A549 (cell line): ENCODE results near the gene ZNF287. TPM values are rescaled to one million over a fixed set of nuclear protein-coding genes. Genes with fewer than 3 reads are reported as not detected.

Experiments used
- ATAC-seq, 2 experiments: fragments of 200-7000 bp in 1 of 2; fragments of >200 bp in 1 of 2; cut with Nextera tagmentation in 1 of 2; cut with Tn5 transposase in 1 of 2; 3 replicates each; pipeline versions ENCODE4 v1.8.0 to v1.9.1; 2018 to 2020; ENCODE audit warnings: mild to moderate bottlenecking in 1 of 2, moderate library complexity in 1 of 2
- CTCF ChIA-PET: fragments of 300-600 bp; sonication (Branson Sonifier 250); formaldehyde crosslinking; extraction: SDS; loops from one replicate; lab custom pipeline; 2021; ENCODE audit warnings: antibody characterized with exemption, inconsistent platforms; lab: Yijun Ruan, JAX
- POLR2A ChIA-PET: fragments of 350-600 bp; formaldehyde crosslinking; extraction: SDS; loops from one replicate; lab custom pipeline; 2021; ENCODE audit warnings: antibody characterized with exemption, inconsistent platforms; lab: Yijun Ruan, JAX
- DNase-seq, 2 experiments: peaks; one replicate each; pipeline versions ENCODE4 v3.0.0 to v3.0.0-alpha.2; 2011 to 2016; ENCODE audit warnings: low read depth in 1 of 2, low spot score in 1 of 2
- FAIRE-seq: peaks from 2 replicates; lab custom pipeline; 2011; peaks lifted over from hg19 to GRCh38; lab: Jason Lieb, UNC
- H3K27ac ChIP-seq, 2 experiments: fragments of >200 bp; sonication (Bioruptor Twin); formaldehyde crosslinking; 3 replicates each; pipeline ENCODE4 v1.5.1; 2016 to 2017
- H3K4me1 ChIP-seq: fragments of >200 bp; sonication (Bioruptor Twin); formaldehyde crosslinking; 3 replicates; pipeline ENCODE4 v1.6.1; 2016
- H3K4me2 ChIP-seq: fragments of >200 bp; sonication (Bioruptor Twin); formaldehyde crosslinking; 3 replicates; pipeline ENCODE4 v1.6.1; 2016
- H3K4me3 ChIP-seq: fragments of >200 bp; sonication (Bioruptor Twin); formaldehyde crosslinking; 3 replicates; pipeline ENCODE4 v1.5.1; 2016
- H3K9me3 ChIP-seq: fragments of >200 bp; sonication (Bioruptor Twin); formaldehyde crosslinking; 3 replicates; pipeline ENCODE4 v1.6.1; 2016
- CBX2 ChIP-seq: fragments of 200-600 bp; sonication (generic); IDR thresholded peaks from 2 replicates; pipeline ENCODE4 v1.6.1; 2016; ENCODE audit warnings: low read depth, mild to moderate bottlenecking, borderline replicate concordance
- CEBPB ChIP-seq, 2 experiments: fragments of >200 bp in 1 of 2; sonication (Bioruptor Twin) in 1 of 2; formaldehyde crosslinking in 1 of 2; IDR thresholded peaks; 2 replicates each; pipeline ENCODE4 v1.6.1; 2012 to 2016
- CHD2 ChIP-seq: fragments of 150-350 bp; IDR thresholded peaks from 2 replicates; pipeline ENCODE4 v1.6.1; 2014; ENCODE audit warnings: low read length; ENCODE audit not compliant: partially characterized antibody
- CHD4 ChIP-seq: fragments of 200-600 bp; sonication (generic); IDR thresholded peaks from 2 replicates; pipeline ENCODE4 v1.6.1; 2016; ENCODE audit warnings: antibody characterized with exemption, mild to moderate bottlenecking, borderline replicate concordance
- E2F6 ChIP-seq: IDR thresholded peaks from 2 replicates; pipeline ENCODE4 v1.6.1; 2012; ENCODE audit warnings: low read depth, borderline replicate concordance
- ELK1 ChIP-seq: fragments of 150-350 bp; IDR thresholded peaks from 2 replicates; pipeline ENCODE4 v1.6.1; 2014; ENCODE audit warnings: low read depth, mild to moderate bottlenecking, low read length
- ESRRA ChIP-seq: fragments of 150-350 bp; IDR thresholded peaks from 2 replicates; pipeline ENCODE4 v1.6.1; 2014; ENCODE audit warnings: mild to moderate bottlenecking, low read length, borderline replicate concordance
- FOSL2 ChIP-seq, 2 experiments: fragments of 450-650 bp in 1 of 2; fragments of >200 bp in 1 of 2; sonication (Bioruptor Twin) in 1 of 2; formaldehyde crosslinking; IDR thresholded peaks; 2 replicates each; pipeline versions ENCODE4 v1.5.0 to v1.6.1; 2016 to 2020; ENCODE audit warnings: mild to moderate bottlenecking in 1 of 2, moderate library complexity in 1 of 2
- FOXS1 ChIP-seq: fragments of 250-450 bp; sonication (Bioruptor Pico); IDR thresholded peaks from 2 replicates; pipeline ENCODE4 v1.5.0; 2020; ENCODE audit warnings: mild to moderate bottlenecking, moderate library complexity
- GATA3 ChIP-seq: IDR thresholded peaks from 2 replicates; pipeline ENCODE4 v1.6.1; 2012; ENCODE audit warnings: borderline replicate concordance
- HDAC2 ChIP-seq: fragments of 200-600 bp; sonication (generic); IDR thresholded peaks from 2 replicates; pipeline ENCODE4 v1.6.1; 2016
- HEYL ChIP-seq: fragments of 250-450 bp; sonication (Bioruptor Pico); IDR thresholded peaks from 2 replicates; pipeline ENCODE4 v1.8.0; 2021; ENCODE audit warnings: mild to moderate bottlenecking, moderate library complexity
- HOXA7 ChIP-seq: fragments of 250-450 bp; sonication (Bioruptor Pico); IDR thresholded peaks from 2 replicates; pipeline ENCODE4 v1.5.0; 2020; ENCODE audit warnings: mild to moderate bottlenecking, moderate library complexity
- JUN ChIP-seq, 2 experiments: fragments of >200 bp; sonication (Bioruptor Twin); formaldehyde crosslinking; IDR thresholded peaks; 2 replicates in 1 of 2; 3 replicates in 1 of 2; pipeline ENCODE4 v1.6.1; 2016 to 2017
- JUNB ChIP-seq: fragments of >200 bp; sonication (Bioruptor Twin); formaldehyde crosslinking; IDR thresholded peaks from 2 replicates; pipeline ENCODE4 v1.6.1; 2016
- KDM5A ChIP-seq: fragments of 200-600 bp; sonication (generic); IDR thresholded peaks from 2 replicates; pipeline ENCODE4 v1.6.1; 2016; ENCODE audit warnings: antibody characterized with exemption, mild to moderate bottlenecking
- MAFK ChIP-seq: fragments of 450-650 bp; IDR thresholded peaks from 2 replicates; pipeline ENCODE4 v1.6.1; 2014; ENCODE audit not compliant: partially characterized antibody
- MAZ ChIP-seq: fragments of 150-350 bp; IDR thresholded peaks from 2 replicates; pipeline ENCODE4 v1.6.1; 2014; ENCODE audit warnings: antibody characterized with exemption, low read depth, low read length, borderline replicate concordance
- MYC ChIP-seq: IDR thresholded peaks from 2 replicates; pipeline ENCODE4 v1.6.1; 2012; ENCODE audit warnings: mild to moderate bottlenecking, inconsistent platforms, low read length, improper control_type of control experiment, borderline replicate concordance
- NR3C1 ChIP-seq: fragments of >200 bp; sonication (Bioruptor Twin); formaldehyde crosslinking; IDR thresholded peaks from 3 replicates; pipeline ENCODE4 v1.6.1; 2017
- PHF8 ChIP-seq: fragments of 200-600 bp; sonication (generic); IDR thresholded peaks from 2 replicates; pipeline ENCODE4 v1.6.1; 2016; ENCODE audit warnings: low read depth, mild to moderate bottlenecking, antibody characterized with exemption, moderate library complexity, borderline replicate concordance
- RARB ChIP-seq: fragments of 250-450 bp; sonication (Bioruptor Pico); IDR thresholded peaks from 2 replicates; pipeline ENCODE4 v1.8.0; 2021; ENCODE audit warnings: mild to moderate bottlenecking, moderate library complexity
- RFX5 ChIP-seq: fragments of 450-650 bp; IDR thresholded peaks from 2 replicates; pipeline ENCODE4 v1.7.1; 2014; ENCODE audit warnings: antibody characterized with exemption, mild to moderate bottlenecking, moderate library complexity
- RNF2 ChIP-seq: fragments of 200-600 bp; sonication (generic); IDR thresholded peaks from 2 replicates; pipeline ENCODE4 v1.6.1; 2016; ENCODE audit warnings: low read depth, mild to moderate bottlenecking, antibody characterized with exemption, moderate library complexity, borderline replicate concordance
- SMC3 ChIP-seq: fragments of >200 bp; sonication (Bioruptor Twin); formaldehyde crosslinking; IDR thresholded peaks from 3 replicates; pipeline ENCODE4 v1.6.1; 2018; ENCODE audit warnings: inconsistent platforms
- TP53 ChIP-seq: fragments of 250-450 bp; sonication (Bioruptor Pico); IDR thresholded peaks from 2 replicates; pipeline ENCODE4 v1.5.0; 2021; ENCODE audit warnings: mild to moderate bottlenecking, moderate library complexity
- ZFP36 ChIP-seq: fragments of 450-650 bp; IDR thresholded peaks from 2 replicates; pipeline ENCODE4 v1.6.1; 2014; ENCODE audit warnings: borderline replicate concordance; ENCODE audit not compliant: partially characterized antibody
- WGBS: methylation state at CpG from one replicate; pipeline ENCODE4 v1.1.6; 2017; ENCODE audit errors: missing lambda C conversion rate; 5-methylcytosine and 5-hydroxymethylcytosine counted together
- polyA plus RNA-seq, 4 experiments: library from polyadenylated mRNA; depleted of rRNA in 3 of 4; stranded (reverse); fragments of >200 nt; fragmentation: RNase III in 1 of 4; extraction: RNeasy Plus Mini Kit Qiagen cat#74134 plus additional on column Dnase treatment in 1 of 4; gene quantifications; 2 replicates in 3 of 4; 3 replicates in 1 of 4; pipeline ENCODE4 v1.2.3, GENCODE V29; 2011 to 2017
- TF ChIP-seq, protein P1 (sequence below): fragments of 200-600 bp; sonication (generic); IDR thresholded peaks from 2 replicates; pipeline ENCODE4 v1.6.1; 2016; ENCODE audit warnings: antibody characterized with exemption, mild to moderate bottlenecking, moderate library complexity

ZNF287 gene
- polyA plus RNA-seq, 2 of the 4 experiments (the other 2 are of a cell fraction): 13.5 to 16.7 TPM

DNA sequence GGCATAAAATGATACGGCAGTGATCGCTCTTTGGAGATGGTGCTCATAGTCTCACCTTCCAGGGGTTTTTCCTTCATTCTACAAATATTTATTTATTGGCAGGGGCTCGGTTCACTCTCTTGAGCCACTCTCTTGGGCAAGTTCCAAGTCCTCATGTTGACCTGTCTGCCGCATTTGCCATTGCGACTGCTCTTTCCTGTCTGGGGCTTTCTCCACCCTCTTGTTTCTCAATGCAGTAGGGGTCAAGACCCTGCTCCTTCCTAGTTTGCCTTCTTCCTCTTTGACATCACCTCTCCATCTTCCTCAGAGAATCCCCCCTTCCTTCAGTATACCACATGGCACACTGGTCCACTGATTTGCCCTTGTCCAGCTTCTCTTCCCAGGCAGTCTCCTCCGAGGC, 55.1 kb downstream of the ZNF287 start:
- FAIRE-seq (no peak), DNase-seq (no peak), ATAC-seq (no peak)
- peaks cover 13% of the 10 kb centered on the region for H3K4me1 ChIP-seq
- no peaks in the 10 kb centered on the region for H3K9me3 ChIP-seq
- ChIA-PET CTCF (interaction anchor here (11.0 to 22.9 kb wide), 2 partner anchors 7 to 59 kb away, joined by 160 to 589 read pairs; no protein-coding TSS in a partner anchor), POLR2A (no interaction called here)
- H3K4me2 ChIP-seq: no peak overlapping the region
- no peak overlapping the region for H3K27ac ChIP-seq
- 75% methylated on average over 6 of the region's 6 CpGs for WGBS
- TF ChIP-seq NR3C1: no peak
- TF ChIP-seq PHF8: no peak
- TF ChIP-seq E2F6: no peak
- no peak for TF ChIP-seq FOSL2 (IDR thresholded peaks at IDR 0.05)
- no peak for TF ChIP-seq FOSL2 (CRISPR knock-in tag; IDR thresholded peaks at IDR 0.05)
- no peak for TF ChIP-seq FOXS1
- TF ChIP-seq MAFK: no peak
- TF ChIP-seq, all 56 proteins: peak for 0
- no peak overlapping the region for H3K4me3 ChIP-seq

DNA sequence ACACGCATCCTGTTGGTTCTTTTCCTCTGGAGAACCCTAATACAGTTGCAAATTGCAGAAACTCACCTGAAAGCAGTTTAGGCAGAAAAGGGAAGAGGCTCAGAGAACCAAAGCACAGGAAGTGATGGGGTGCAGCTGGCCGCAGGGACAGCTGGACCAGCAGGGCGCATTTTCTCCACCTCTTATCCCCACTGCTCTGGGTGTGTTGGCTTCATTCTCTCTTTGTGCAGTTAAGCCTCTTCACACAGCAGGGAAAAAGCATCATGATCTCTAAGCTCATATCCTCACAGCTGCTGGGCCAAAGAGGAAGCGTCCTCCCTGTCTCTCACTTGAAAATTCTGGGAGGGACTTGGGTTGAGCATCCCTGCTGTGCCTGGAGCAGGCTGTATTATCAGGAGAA, 57.0 kb downstream of the ZNF287 start:
- ChIA-PET POLR2A (no interaction called here), CTCF (interaction anchor here (11.0 to 22.9 kb wide), 2 partner anchors 9 to 58 kb away, joined by 160 to 589 read pairs; no protein-coding TSS in a partner anchor)
- no peak for TF ChIP-seq RFX5
- TF ChIP-seq HDAC2: no peak
- no peak for TF ChIP-seq KDM5A
- TF ChIP-seq SMC3: no peak
- TF ChIP-seq MYC: no peak
- no peak for TF ChIP-seq PHF8
- no peak for TF ChIP-seq JUN (IDR thresholded peaks at IDR 0.05)
- TF ChIP-seq TP53 (CRISPR knock-in tag): no peak
- TF ChIP-seq FOXS1: no peak
- TF ChIP-seq ZFP36: no peak
- no peak for TF ChIP-seq CHD2
- Histone ChIP-seq H3K4me3 (no peak overlapping the region), H3K4me1 (peaks cover 10% of the 10 kb centered on the region), H3K27ac (no peak overlapping the region), H3K4me2 (no peak overlapping the region), H3K9me3 (no peaks in the 10 kb centered on the region)
- WGBS: 80% methylated on average over 4 of the region's 4 CpGs
- FAIRE-seq: no peak
- no peak for DNase-seq
- ATAC-seq: no peak

DNA sequence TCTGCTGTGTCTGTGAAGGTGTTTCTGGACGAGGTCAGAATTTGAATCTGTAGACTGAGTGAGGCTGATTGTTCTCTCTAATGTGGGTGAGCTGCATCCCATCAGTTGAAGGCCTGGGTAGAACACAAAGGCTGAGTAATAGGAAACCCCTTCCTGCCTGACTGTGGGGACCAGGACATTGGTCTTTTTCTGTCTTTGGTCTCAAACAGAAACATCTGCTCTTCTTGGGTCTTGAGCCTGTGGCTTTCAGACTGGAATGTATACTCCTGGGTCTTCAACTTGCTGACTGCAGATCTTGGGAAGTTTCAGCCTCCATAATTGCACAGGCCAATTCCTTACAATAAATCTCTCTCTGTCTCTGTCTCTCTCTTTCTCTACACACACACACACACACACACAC, 57.4 kb downstream of the ZNF287 start:
- 10% methylated on average over 1 of the region's 1 CpG for WGBS
- no peak for FAIRE-seq
- TF ChIP-seq RNF2 (no peak), CEBPB (IDR thresholded peaks at IDR 0.05) (no peak), CHD4 (no peak), ESRRA (no peak), RARB (CRISPR knock-in tag) (no peak), CHD2 (no peak), JUNB (no peak), MAZ (no peak), MYC (no peak), GATA3 (no peak), HEYL (CRISPR knock-in tag) (no peak), HDAC2 (no peak), E2F6 (no peak), ELK1 (no peak), HOXA7 (CRISPR knock-in tag) (no peak), CBX2 (no peak)
- TF ChIP-seq, protein P1, sequence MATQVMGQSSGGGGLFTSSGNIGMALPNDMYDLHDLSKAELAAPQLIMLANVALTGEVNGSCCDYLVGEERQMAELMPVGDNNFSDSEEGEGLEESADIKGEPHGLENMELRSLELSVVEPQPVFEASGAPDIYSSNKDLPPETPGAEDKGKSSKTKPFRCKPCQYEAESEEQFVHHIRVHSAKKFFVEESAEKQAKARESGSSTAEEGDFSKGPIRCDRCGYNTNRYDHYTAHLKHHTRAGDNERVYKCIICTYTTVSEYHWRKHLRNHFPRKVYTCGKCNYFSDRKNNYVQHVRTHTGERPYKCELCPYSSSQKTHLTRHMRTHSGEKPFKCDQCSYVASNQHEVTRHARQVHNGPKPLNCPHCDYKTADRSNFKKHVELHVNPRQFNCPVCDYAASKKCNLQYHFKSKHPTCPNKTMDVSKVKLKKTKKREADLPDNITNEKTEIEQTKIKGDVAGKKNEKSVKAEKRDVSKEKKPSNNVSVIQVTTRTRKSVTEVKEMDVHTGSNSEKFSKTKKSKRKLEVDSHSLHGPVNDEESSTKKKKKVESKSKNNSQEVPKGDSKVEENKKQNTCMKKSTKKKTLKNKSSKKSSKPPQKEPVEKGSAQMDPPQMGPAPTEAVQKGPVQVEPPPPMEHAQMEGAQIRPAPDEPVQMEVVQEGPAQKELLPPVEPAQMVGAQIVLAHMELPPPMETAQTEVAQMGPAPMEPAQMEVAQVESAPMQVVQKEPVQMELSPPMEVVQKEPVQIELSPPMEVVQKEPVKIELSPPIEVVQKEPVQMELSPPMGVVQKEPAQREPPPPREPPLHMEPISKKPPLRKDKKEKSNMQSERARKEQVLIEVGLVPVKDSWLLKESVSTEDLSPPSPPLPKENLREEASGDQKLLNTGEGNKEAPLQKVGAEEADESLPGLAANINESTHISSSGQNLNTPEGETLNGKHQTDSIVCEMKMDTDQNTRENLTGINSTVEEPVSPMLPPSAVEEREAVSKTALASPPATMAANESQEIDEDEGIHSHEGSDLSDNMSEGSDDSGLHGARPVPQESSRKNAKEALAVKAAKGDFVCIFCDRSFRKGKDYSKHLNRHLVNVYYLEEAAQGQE: no peak

More for the DNA sequence above, 57.4 kb downstream of the ZNF287 start:
- H3K9me3 ChIP-seq: no peaks in the 10 kb centered on the region
- no peak overlapping the region for H3K4me2 ChIP-seq
- peaks cover 6% of the 10 kb centered on the region for H3K4me1 ChIP-seq
- no peak overlapping the region for H3K27ac ChIP-seq
- DNase-seq: no peak
- POLR2A ChIA-PET: no interaction called here
- no peak overlapping the region for H3K4me3 ChIP-seq
- no peak for ATAC-seq
- CTCF ChIA-PET: interaction anchor here (0.9 to 22.9 kb wide), 4 partner anchors 9 to 57 kb away, joined by 3 to 589 read pairs (median 82); no protein-coding TSS in a partner anchor
